H9 (cell line): ENCODE results near the gene MOXD1. TPM values are rescaled to one million over a fixed set of nuclear protein-coding genes. Genes with fewer than 3 reads are reported as not detected.

Experiments used
- DNase-seq: peaks from one replicate; pipeline ENCODE4 v3.0.0-alpha.2; 2017
- H2AFZ ChIP-seq: one replicate; pipeline ENCODE4 v1.6.1; 2013; ENCODE audit warnings: mild to moderate bottlenecking, low read length, control low read depth, moderate library complexity
- H2AK5ac ChIP-seq: 2 replicates; pipeline ENCODE4 v1.6.1; 2013; ENCODE audit warnings: low read length, control low read depth, mixed read lengths; ENCODE audit not compliant: insufficient read length
- H2BK120ac ChIP-seq: one replicate; pipeline ENCODE4 v1.6.1; 2013; ENCODE audit warnings: low read depth, mild to moderate bottlenecking, low read length, control low read depth, inconsistent platforms; ENCODE audit not compliant: poor library complexity, severe bottlenecking
- H2BK12ac ChIP-seq: 2 replicates; pipeline ENCODE4 v1.6.1; 2013; ENCODE audit warnings: low read length, control low read depth, mixed read lengths, low read depth; ENCODE audit not compliant: insufficient read length
- H2BK15ac ChIP-seq: 2 replicates; pipeline ENCODE4 v1.6.1; 2013; ENCODE audit warnings: low read depth, low read length, control low read depth
- H2BK20ac ChIP-seq: one replicate; pipeline ENCODE4 v1.6.1; 2013; ENCODE audit warnings: low read depth, mild to moderate bottlenecking, low read length, control low read depth, inconsistent platforms; ENCODE audit not compliant: poor library complexity, severe bottlenecking
- H2BK5ac ChIP-seq: 2 replicates; pipeline ENCODE4 v1.6.1; 2013; ENCODE audit warnings: low read length, control low read depth, mixed read lengths; ENCODE audit not compliant: insufficient read length
- H3K14ac ChIP-seq: 2 replicates; pipeline ENCODE4 v1.6.1; 2013; ENCODE audit warnings: low read length, control low read depth; ENCODE audit not compliant: insufficient read depth
- H3K18ac ChIP-seq: 2 replicates; pipeline ENCODE4 v1.6.1; 2013; ENCODE audit warnings: low read depth, mild to moderate bottlenecking, mixed read lengths, low read length, control low read depth; ENCODE audit not compliant: insufficient read length
- H3K23ac ChIP-seq: 2 replicates; pipeline ENCODE4 v1.6.1; 2013; ENCODE audit warnings: low read length, control low read depth, mixed read lengths, low read depth; ENCODE audit not compliant: insufficient read length
- H3K23me2 ChIP-seq: 2 replicates; pipeline ENCODE4 v1.6.1; 2013; ENCODE audit warnings: low read depth, mild to moderate bottlenecking, mixed read lengths, low read length, control low read depth; ENCODE audit not compliant: insufficient read length, poor library complexity, severe bottlenecking
- H3K27ac ChIP-seq: 2 replicates; pipeline ENCODE4 v1.5.1; 2013; ENCODE audit warnings: low read length, control low read depth, mixed read lengths, low read depth; ENCODE audit not compliant: insufficient read length
- H3K27me3 ChIP-seq: 2 replicates; pipeline ENCODE4 v1.6.1; 2013; ENCODE audit warnings: low read length, control low read depth, inconsistent platforms; ENCODE audit not compliant: insufficient read depth
- H3K4ac ChIP-seq: 2 replicates; pipeline ENCODE4 v1.6.1; 2013; ENCODE audit warnings: low read depth, mild to moderate bottlenecking, control low read depth, inconsistent platforms, low read length, moderate library complexity
- H3K4me1 ChIP-seq: 2 replicates; pipeline ENCODE4 v1.6.1; 2013; ENCODE audit warnings: low read length, control low read depth, inconsistent platforms; ENCODE audit not compliant: insufficient read depth
- H3K4me2 ChIP-seq: 2 replicates; pipeline ENCODE4 v1.6.1; 2013; ENCODE audit warnings: low read length, control low read depth, mixed read lengths; ENCODE audit not compliant: insufficient read length, insufficient read depth
- H3K56ac ChIP-seq: 2 replicates; pipeline ENCODE4 v1.6.1; 2013; ENCODE audit warnings: low read depth, mild to moderate bottlenecking, mixed read lengths, low read length, control low read depth; ENCODE audit not compliant: insufficient read length
- H3K79me1 ChIP-seq: 2 replicates; pipeline ENCODE4 v1.6.1; 2013; ENCODE audit warnings: low read depth, mild to moderate bottlenecking, moderate library complexity, low read length, control low read depth, inconsistent platforms; ENCODE audit not compliant: insufficient read depth, poor library complexity, severe bottlenecking
- H3K79me2 ChIP-seq: 2 replicates; pipeline ENCODE4 v1.6.1; 2013; ENCODE audit warnings: low read length, control low read depth, inconsistent platforms; ENCODE audit not compliant: insufficient read depth
- H3K9ac ChIP-seq: 2 replicates; pipeline ENCODE4 v1.6.1; 2013; ENCODE audit warnings: low read length, control low read depth, mixed read lengths; ENCODE audit not compliant: insufficient read length; ENCODE audit errors: extremely low read depth
- H3K9me3 ChIP-seq: one replicate; pipeline ENCODE4 v1.6.1; 2013; ENCODE audit warnings: low read depth, low read length, inconsistent platforms; ENCODE audit not compliant: control insufficient read depth
- H3T11ph ChIP-seq: one replicate; pipeline ENCODE4 v1.6.1; 2013; ENCODE audit warnings: mild to moderate bottlenecking, low read length, control low read depth, inconsistent platforms
- H4K20me1 ChIP-seq: one replicate; pipeline ENCODE4 v1.6.1; 2013; ENCODE audit not compliant: control insufficient read depth, insufficient read length, insufficient read depth
- H4K5ac ChIP-seq: 2 replicates; pipeline ENCODE4 v1.6.1; 2013; ENCODE audit warnings: low read depth, mild to moderate bottlenecking, mixed read lengths, low read length, control low read depth; ENCODE audit not compliant: insufficient read length
- H4K8ac ChIP-seq: replicated peaks from 2 replicates; pipeline ENCODE4 v1.6.1; 2013; ENCODE audit warnings: low read length, control low read depth, mixed read lengths, low read depth; ENCODE audit not compliant: insufficient read length
- H4K91ac ChIP-seq: 2 replicates; pipeline ENCODE4 v1.6.1; 2013; ENCODE audit warnings: low read depth, mild to moderate bottlenecking, moderate library complexity, mixed read lengths, low read length, control low read depth; ENCODE audit not compliant: insufficient read length
- H3K27ac Mint-ChIP-seq, 3 experiments: 2 replicates in 2 of 3; 3 replicates in 1 of 3; pipeline ENCODE4 v1.8.0; 2020 to 2021; ENCODE audit warnings: mixed read lengths in 3 of 3, mild to moderate bottlenecking in 1 of 3, moderate library complexity in 1 of 3
- H3K27me3 Mint-ChIP-seq: 2 replicates; pipeline ENCODE4 v1.8.0; 2021; ENCODE audit warnings: low read depth, mild to moderate bottlenecking, moderate library complexity, mixed read lengths
- H3K36me3 Mint-ChIP-seq, 3 experiments: 2 replicates in 2 of 3; 3 replicates in 1 of 3; pipeline ENCODE4 v1.8.0; 2020 to 2021; ENCODE audit warnings: low read depth in 3 of 3, mixed read lengths in 3 of 3; ENCODE audit not compliant: insufficient read depth in 1 of 3
- H3K4me1 Mint-ChIP-seq, 2 experiments: 2 replicates each; pipeline ENCODE4 v1.8.0; 2020; ENCODE audit warnings: mixed read lengths in 2 of 2
- H3K4me3 Mint-ChIP-seq, 2 experiments: 2 replicates in 1 of 2; 3 replicates in 1 of 2; pipeline ENCODE4 v1.8.0; 2020 to 2021; ENCODE audit warnings: mild to moderate bottlenecking in 2 of 2, mixed read lengths in 2 of 2, moderate library complexity in 1 of 2
- H3K9me3 Mint-ChIP-seq, 2 experiments: 2 replicates in 1 of 2; 3 replicates in 1 of 2; pipeline ENCODE4 v1.8.0; 2020; ENCODE audit warnings: mild to moderate bottlenecking in 2 of 2, mixed read lengths in 2 of 2, moderate library complexity in 1 of 2
- WGBS: extraction: QIAGEN DNeasy Blood & Tissue Kit; methylation state at CpG from one replicate; pipeline ENCODE4 v1.1.7; 2013; ENCODE audit warnings: missing lambda C conversion rate, low lambda C conversion rate, mixed read lengths; ENCODE audit not compliant: insufficient read length; ENCODE audit errors: extremely low coverage; 5-methylcytosine and 5-hydroxymethylcytosine counted together
- total RNA-seq: library from RNA; stranded (reverse); gene quantifications from 2 replicates; pipeline ENCODE4 v1.2.1, GENCODE V29; 2021
- TF ChIP-seq, protein P1 (sequence below): fragments of 200-600 bp; sonication (generic); conservative IDR thresholded peaks from 3 replicates; pipeline ENCODE4 v1.8.0; 2021; ENCODE audit warnings: antibody characterized with exemption, mild to moderate bottlenecking

Gene MOXD1
- total RNA-seq, 1 experiment from 2014 or later, result 2.3 TPM

- no CpG with 5 or more reads among the region's 5 CpGs for WGBS
- H3K4me3 Mint-ChIP-seq, result no peak overlapping the region
- no peaks in the 10 kb centered on the region for H4K20me1 ChIP-seq
- no peaks in the 10 kb centered on the region for H3K79me2 ChIP-seq
- no peak overlapping the region; a peak in 1 of 7 replicates for H3K27ac Mint-ChIP-seq
- H3K4ac ChIP-seq, result no peak overlapping the region
- no peak overlapping the region for H4K91ac ChIP-seq
- no peaks in the 10 kb centered on the region for H3K4me1 ChIP-seq
- no peak for DNase-seq
- no peak overlapping the region for H2BK20ac ChIP-seq
- H3K27me3 ChIP-seq, result no peaks in the 10 kb centered on the region
- H3K9ac ChIP-seq, result no peak overlapping the region
- no peak overlapping the region for H3K4me2 ChIP-seq
- no peak overlapping the region for H2BK120ac ChIP-seq
- no peak overlapping the region for H3T11ph ChIP-seq
- no peaks in the 10 kb centered on the region for H3K23me2 ChIP-seq
- H3K4me1 Mint-ChIP-seq, result no peaks in the 10 kb centered on the region
- H2BK15ac ChIP-seq, result no peak overlapping the region
- no peaks in the 10 kb centered on the region for H3K9me3 ChIP-seq
- no peak overlapping the region for H3K27ac ChIP-seq
- H4K8ac ChIP-seq, result no peak overlapping the region
- no peak overlapping the region for H3K23ac ChIP-seq
- TF ChIP-seq, protein P1, sequence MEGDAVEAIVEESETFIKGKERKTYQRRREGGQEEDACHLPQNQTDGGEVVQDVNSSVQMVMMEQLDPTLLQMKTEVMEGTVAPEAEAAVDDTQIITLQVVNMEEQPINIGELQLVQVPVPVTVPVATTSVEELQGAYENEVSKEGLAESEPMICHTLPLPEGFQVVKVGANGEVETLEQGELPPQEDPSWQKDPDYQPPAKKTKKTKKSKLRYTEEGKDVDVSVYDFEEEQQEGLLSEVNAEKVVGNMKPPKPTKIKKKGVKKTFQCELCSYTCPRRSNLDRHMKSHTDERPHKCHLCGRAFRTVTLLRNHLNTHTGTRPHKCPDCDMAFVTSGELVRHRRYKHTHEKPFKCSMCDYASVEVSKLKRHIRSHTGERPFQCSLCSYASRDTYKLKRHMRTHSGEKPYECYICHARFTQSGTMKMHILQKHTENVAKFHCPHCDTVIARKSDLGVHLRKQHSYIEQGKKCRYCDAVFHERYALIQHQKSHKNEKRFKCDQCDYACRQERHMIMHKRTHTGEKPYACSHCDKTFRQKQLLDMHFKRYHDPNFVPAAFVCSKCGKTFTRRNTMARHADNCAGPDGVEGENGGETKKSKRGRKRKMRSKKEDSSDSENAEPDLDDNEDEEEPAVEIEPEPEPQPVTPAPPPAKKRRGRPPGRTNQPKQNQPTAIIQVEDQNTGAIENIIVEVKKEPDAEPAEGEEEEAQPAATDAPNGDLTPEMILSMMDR, result no peak
- H3K79me1 ChIP-seq, result no peaks in the 10 kb centered on the region
- H3K18ac ChIP-seq, result no peak overlapping the region
- no peak overlapping the region for H2AFZ ChIP-seq
- H3K27me3 Mint-ChIP-seq, result peaks cover under 1% of the 10 kb centered on the region; the same call in 1 of the 2 replicates
- no peak overlapping the region for H2BK5ac ChIP-seq
- no peak overlapping the region for H3K56ac ChIP-seq
- no peak overlapping the region for H2AK5ac ChIP-seq
- no peak overlapping the region for H4K5ac ChIP-seq
- H3K9me3 Mint-ChIP-seq, result peaks cover 5 to 8% of the 10 kb centered on the region in 2 experiments; a peak in 4 of 5 replicates
- no peak overlapping the region for H3K14ac ChIP-seq
- H3K36me3 Mint-ChIP-seq, result peaks cover 1 to 14% (median 8%) of the 10 kb centered on the region in 3 experiments
- H2BK12ac ChIP-seq, result no peak overlapping the region
Observed at GRCh38 chr6:132344811-132345210, 56.5 kb downstream of the MOXD1 start.
